CD14-positive monocyte (primary cell): ENCODE results near the gene FGD4. TPM values are rescaled to one million over a fixed set of nuclear protein-coding genes. Genes with fewer than 3 reads are reported as not detected.
A peak's percentile ranks its signal among the peaks of the same experiment; 100 is the strongest.

Source experiments
- DNase-seq, 3 donors: peaks; one replicate each; pipeline ENCODE4 v3.0.0-alpha.2; 2011 to 2022
- H2AFZ ChIP-seq: 2 replicates; pipeline ENCODE4 v1.6.0; 2012; ENCODE audit warnings: mild to moderate bottlenecking, low read depth, low read length, inconsistent platforms; ENCODE audit not compliant: insufficient read depth, poor library complexity, severe bottlenecking
- H3K27ac ChIP-seq, 2 donors: 1 replicate in 1 of 2; 2 replicates in 1 of 2; pipeline ENCODE4 v1.5.1; 2012 to 2013; ENCODE audit warnings: low read length in 2 of 2, control low read depth in 1 of 2, inconsistent platforms in 1 of 2, low read depth in 1 of 2, mild to moderate bottlenecking in 1 of 2
- H3K27me3 ChIP-seq, 2 donors: one replicate each; pipeline versions ENCODE4 v1.6.0 to v1.6.1; 2011 to 2013; ENCODE audit warnings: low read length in 2 of 2; ENCODE audit not compliant: control insufficient read depth in 2 of 2, insufficient read depth in 2 of 2
- H3K36me3 ChIP-seq, 2 donors: replicated peaks in 1 of 2; 1 replicate in 1 of 2; 2 replicates in 1 of 2; pipeline versions ENCODE4 v1.5.1 to v1.6.1; 2012 to 2013; ENCODE audit warnings: low read length in 2 of 2, control low read depth in 1 of 2, inconsistent platforms in 1 of 2, mild to moderate bottlenecking in 1 of 2; ENCODE audit not compliant: insufficient read depth in 2 of 2, control insufficient read depth in 1 of 2
- H3K4me1 ChIP-seq, 2 donors: 1 replicate in 1 of 2; 2 replicates in 1 of 2; pipeline versions ENCODE4 v1.5.1 to v1.6.1; 2012 to 2013; ENCODE audit warnings: low read length in 2 of 2, control low read depth in 1 of 2, inconsistent platforms in 1 of 2, mild to moderate bottlenecking in 1 of 2, moderate library complexity in 1 of 2; ENCODE audit not compliant: insufficient read depth in 2 of 2, control insufficient read depth in 1 of 2
- H3K4me2 ChIP-seq: replicated peaks from 2 replicates; pipeline ENCODE3; 2012; ENCODE audit warnings: low read length, moderate library complexity, mild to moderate bottlenecking; ENCODE audit not compliant: poor library complexity, severe bottlenecking; ENCODE audit errors: extremely low read depth
- H3K4me3 ChIP-seq, 3 experiments: fragments of 200-600 bp in 1 of 3; sonication (generic) in 1 of 3; replicated peaks in 1 of 3; 1 replicate in 2 of 3; 2 replicates in 1 of 3; pipeline ENCODE4 v1.5.1; 2011 to 2013; ENCODE audit warnings: low read length in 3 of 3, mild to moderate bottlenecking in 3 of 3, control low read depth in 2 of 3, low read depth in 2 of 3, inconsistent platforms in 1 of 3, moderate library complexity in 1 of 3
- H3K79me2 ChIP-seq: 2 replicates; pipeline ENCODE4 v1.6.0; 2012; ENCODE audit warnings: mild to moderate bottlenecking, control low read depth, inconsistent platforms, low read length, moderate library complexity; ENCODE audit not compliant: insufficient read depth
- H3K9ac ChIP-seq: 2 replicates; pipeline ENCODE4 v1.6.0; 2017; ENCODE audit warnings: low read length, mild to moderate bottlenecking; ENCODE audit not compliant: insufficient read depth, poor library complexity, severe bottlenecking
- H3K9me3 ChIP-seq, 2 donors: replicated peaks in 1 of 2; 1 replicate in 1 of 2; 2 replicates in 1 of 2; pipeline versions ENCODE4 v1.5.1 to v1.6.1; 2012 to 2013; ENCODE audit warnings: low read length in 2 of 2, control low read depth in 1 of 2; ENCODE audit not compliant: control insufficient read depth in 1 of 2, insufficient read depth in 1 of 2
- H4K20me1 ChIP-seq: 2 replicates; pipeline ENCODE4 v1.6.0; 2012; ENCODE audit warnings: mild to moderate bottlenecking, low read length, control low read depth, moderate library complexity; ENCODE audit not compliant: insufficient read depth
- H3K27ac Mint-ChIP-seq, 7 donors: one replicate each; pipeline ENCODE4 v1.8.0; 2020; ENCODE audit warnings: mild to moderate bottlenecking in 7 of 7, mixed read lengths in 7 of 7, moderate library complexity in 6 of 7, inconsistent platforms in 2 of 7
- H3K27me3 Mint-ChIP-seq, 3 donors: one replicate each; pipeline ENCODE4 v1.8.0; 2021 to 2022; ENCODE audit warnings: low read depth in 3 of 3, mild to moderate bottlenecking in 3 of 3, mixed read lengths in 3 of 3, moderate library complexity in 3 of 3, inconsistent platforms in 1 of 3
- H3K36me3 Mint-ChIP-seq, 2 donors: one replicate each; pipeline ENCODE4 v1.8.0; 2020; ENCODE audit warnings: mixed read lengths in 2 of 2, inconsistent platforms in 1 of 2, mild to moderate bottlenecking in 1 of 2
- H3K4me1 Mint-ChIP-seq: one replicate; pipeline ENCODE4 v1.8.0; 2020; ENCODE audit warnings: mild to moderate bottlenecking, mixed read lengths
- H3K4me3 Mint-ChIP-seq, 2 donors: one replicate each; pipeline ENCODE4 v1.8.0; 2020; ENCODE audit warnings: mild to moderate bottlenecking in 2 of 2, mixed read lengths in 2 of 2, moderate library complexity in 1 of 2
- H3K9me3 Mint-ChIP-seq, 7 donors: one replicate each; pipeline ENCODE4 v1.8.0; 2020 to 2022; ENCODE audit warnings: mixed read lengths in 7 of 7, mild to moderate bottlenecking in 6 of 7, moderate library complexity in 6 of 7, inconsistent platforms in 2 of 7
- CTCF ChIP-seq: fragments of 200-600 bp; IDR thresholded peaks from one replicate; pipeline ENCODE4 v1.8.0; 2022; ENCODE audit warnings: antibody characterized with exemption, mild to moderate bottlenecking
- WGBS: methylation state at CpG from one replicate; pipeline ENCODE4 v1.1.5; 2013; ENCODE audit warnings: missing lambda C conversion rate; ENCODE audit not compliant: insufficient coverage; 5-methylcytosine and 5-hydroxymethylcytosine counted together
- intact Hi-C, 2 donors: fragments of 100-400 bp; cut with micrococcal nuclease; formaldehyde crosslinking; loops; one replicate each; pipeline versions ENCODE4 v1.15.0 to v1.15.1; 2023
- polyA plus RNA-seq, 3 donors: library from polyadenylated mRNA; depleted of rRNA in 1 of 3; unstranded in 2 of 3; stranded (reverse) in 1 of 3; fragments of 300-500 nt in 2 of 3; fragments of >200 nt in 1 of 3; fragmentation: Illumina TruSeq in 2 of 3; gene quantifications; 1 replicate in 2 of 3; 2 replicates in 1 of 3; pipeline ENCODE4 v1.2.3, GENCODE V29; 2012 to 2021

FGD4 gene
- polyA plus RNA-seq, 3 donors, result 5.3 to 34.4 (median 6.0) TPM

- Histone ChIP-seq H3K4me2 (no peak overlapping the region), H3K27ac (peak overlapping the region in 1 of 2 donors; percentile 80), H3K4me1 (peaks cover 42 to 55% of the 10 kb centered on the region in 2 donors), H2AFZ (no peak overlapping the region), H3K79me2 (peaks cover 70% of the 10 kb centered on the region), H3K27me3 (no peaks in the 10 kb centered on the region), H4K20me1 (peaks cover 8% of the 10 kb centered on the region), H3K4me3 (no peak overlapping the region), H3K36me3 (peaks cover 34 to 66% of the 10 kb centered on the region in 2 donors), H3K9me3 (no peaks in the 10 kb centered on the region), H3K9ac (no peak overlapping the region)
- intact Hi-C loops, result loop anchor here in 1 of 2 donors (10.0 kb wide), 1 partner anchor 49 kb away; no protein-coding TSS in a partner anchor
- Mint-ChIP-seq H3K27ac (peak overlapping the region in 3 of 7 donors; percentile 10 to 79 (median 16)), H3K9me3 (peaks cover 0 to 10% (median 0%) of the 10 kb centered on the region in 7 donors), H3K36me3 (peaks cover 55 to 78% of the 10 kb centered on the region in 2 donors), H3K4me3 (no peak overlapping the region), H3K4me1 (peaks cover 55% of the 10 kb centered on the region), H3K27me3 (peaks cover 0 to 7% (median 0%) of the 10 kb centered on the region in 3 donors)
- no peak for TF ChIP-seq CTCF
- WGBS, result no CpG with 5 or more reads among the region's 1 CpG
- peak in 1 of 3 donors; percentile 21 for DNase-seq
These were observed 184.2 kb downstream of the FGD4 start for GRCh38 chr12:32583534-32583933.

GRCh38 chr12:32585680-32586079 is 186.3 kb downstream of the FGD4 start:
- Histone ChIP-seq H4K20me1 (no peaks in the 10 kb centered on the region), H3K4me3 (no peak overlapping the region), H3K27ac (peak overlapping the region in 1 of 2 donors; percentile 71), H3K4me1 (peaks cover 60 to 76% of the 10 kb centered on the region in 2 donors), H3K9ac (no peak overlapping the region), H3K9me3 (no peaks in the 10 kb centered on the region), H3K4me2 (no peak overlapping the region), H3K36me3 (peaks cover 21 to 50% of the 10 kb centered on the region in 2 donors), H3K27me3 (no peaks in the 10 kb centered on the region), H2AFZ (no peak overlapping the region), H3K79me2 (peaks cover 64% of the 10 kb centered on the region)
- no CpG with 5 or more reads among the region's 5 CpGs for whole genome bisulfite sequencing
- H3K27me3 Mint-ChIP-seq, result peaks cover 0 to 7% (median 0%) of the 10 kb centered on the region in 3 donors
- peaks cover 76% of the 10 kb centered on the region for H3K4me1 Mint-ChIP-seq
- peaks cover 43 to 69% of the 10 kb centered on the region in 2 donors for H3K36me3 Mint-ChIP-seq
- H3K27ac Mint-ChIP-seq, result peak overlapping the region in 6 of 7 donors; percentile 2 to 83 (median 34)
- peaks cover 0 to 5% (median 0%) of the 10 kb centered on the region in 7 donors for H3K9me3 Mint-ChIP-seq
- intact Hi-C loops, result loop anchor here in 1 of 2 donors (10.0 kb wide), 1 partner anchor 51 kb away; no protein-coding TSS in a partner anchor
- no peak overlapping the region for H3K4me3 Mint-ChIP-seq
- no peak for DNase-seq
- TF ChIP-seq CTCF, result no peak
